K562 (cell line): Measurements from ENCODE around the gene ZNF501. TPM values are rescaled to one million over a fixed set of nuclear protein-coding genes. Genes with fewer than 3 reads are reported as not detected.
A peak's percentile ranks its signal among the peaks of the same experiment; 100 is the strongest.

Experiments used
- BDP1 ChIP-seq: IDR thresholded peaks from 3 replicates; pipeline ENCODE4 v1.6.1; 2011; ENCODE audit not compliant: insufficient read length, insufficient read depth
- CBFB ChIP-seq: sonication (generic); formaldehyde crosslinking; IDR thresholded peaks from 2 replicates; pipeline ENCODE4 v1.4.0; 2020; ENCODE audit warnings: mild to moderate bottlenecking, missing genetic modification reagents
- DNMT1 ChIP-seq: fragments of 450-650 bp; IDR thresholded peaks from 2 replicates; pipeline ENCODE4 v1.6.1; 2016; ENCODE audit warnings: antibody characterized with exemption, mild to moderate bottlenecking
- ELF2 ChIP-seq: fragments of 250-450 bp; sonication (Bioruptor Pico); IDR thresholded peaks from 2 replicates; pipeline ENCODE4 v1.5.0; 2021; ENCODE audit warnings: mild to moderate bottlenecking
- GABPA ChIP-seq: fragments of 200-800 bp; sonication (Bioruptor generic); conservative IDR thresholded peaks from 2 replicates; pipeline ENCODE4 v1.6.1; 2016; ENCODE audit warnings: low read depth, missing genetic modification characterization, missing compliant biosample characterization
- HLTF ChIP-seq: fragments of 450-650 bp; IDR thresholded peaks from 2 replicates; pipeline ENCODE4 v1.6.1; 2016
- NRF1 ChIP-seq, 2 experiments: fragments of 450-650 bp; IDR thresholded peaks in 1 of 2; conservative IDR thresholded peaks in 1 of 2; 2 replicates each; pipeline ENCODE4 v1.6.1; 2014; ENCODE audit warnings: mild to moderate bottlenecking in 2 of 2
- POLR2AphosphoS5 ChIP-seq: IDR thresholded peaks from 2 replicates; pipeline ENCODE4 v1.6.1; 2011; ENCODE audit warnings: mild to moderate bottlenecking, low read depth, low read length, moderate library complexity; ENCODE audit not compliant: control insufficient read depth, insufficient read depth
- SIN3A ChIP-seq, 2 experiments: fragments of 150-350 bp in 1 of 2; IDR thresholded peaks; 2 replicates each; pipeline ENCODE4 v1.6.1; 2011 to 2016; ENCODE audit warnings: borderline replicate concordance in 2 of 2, low read depth in 2 of 2, low read length in 2 of 2, mild to moderate bottlenecking in 2 of 2, moderate library complexity in 2 of 2; ENCODE audit not compliant: control insufficient read depth in 1 of 2
- ZBTB11 ChIP-seq, 3 experiments: fragments of 200-800 bp in 1 of 3; fragments of 250-450 bp in 1 of 3; fragments of 450-650 bp in 1 of 3; sonication (Bioruptor Pico) in 1 of 3; sonication (Bioruptor generic) in 1 of 3; formaldehyde crosslinking in 1 of 3; IDR thresholded peaks; 2 replicates each; pipeline versions ENCODE4 v1.6.1 to v1.8.0; 2016 to 2022; ENCODE audit warnings: mild to moderate bottlenecking in 2 of 3, missing genetic modification characterization in 2 of 3, missing compliant biosample characterization in 1 of 3, moderate library complexity in 1 of 3
- ZBTB33 ChIP-seq: sonication (generic); formaldehyde crosslinking; IDR thresholded peaks from 2 replicates; pipeline ENCODE4 v1.8.1; 2023; ENCODE audit warnings: mild to moderate bottlenecking, missing genetic modification reagents
- ZBTB8A ChIP-seq: fragments of 450-650 bp; IDR thresholded peaks from 2 replicates; pipeline ENCODE4 v1.6.1; 2018; ENCODE audit warnings: mild to moderate bottlenecking, moderate library complexity; ENCODE audit not compliant: partially characterized antibody
- ZNF133 ChIP-seq: fragments of 250-450 bp; sonication (Bioruptor Pico); IDR thresholded peaks from 2 replicates; pipeline ENCODE4 v1.4.0; 2020; ENCODE audit warnings: mild to moderate bottlenecking
- ZNF140 ChIP-seq: fragments of 250-450 bp; sonication (Bioruptor Pico); IDR thresholded peaks from 2 replicates; pipeline ENCODE4 v1.8.0; 2021; ENCODE audit warnings: moderate library complexity, mild to moderate bottlenecking, inconsistent platforms
- ZNF23 ChIP-seq: fragments of 250-450 bp; sonication (Bioruptor Pico); IDR thresholded peaks from 2 replicates; pipeline ENCODE4 v1.4.0; 2020; ENCODE audit warnings: mild to moderate bottlenecking
- polyA plus RNA-seq, 8 experiments: library from polyadenylated mRNA; depleted of rRNA in 4 of 8; stranded (reverse) in 5 of 8; unstranded in 3 of 8; fragments of >200 nt; fragmentation: Nextera tagmentation in 2 of 8; fragmentation: Illumina TruSeq in 1 of 8; extraction: Ambion mirVana in 2 of 8; extraction: Trizol in 1 of 8; gene quantifications; 2 replicates each; pipeline versions ENCODE4 v1.2.1 to v1.2.3, GENCODE V29; 2011 to 2014; ENCODE audit warnings: inconsistent platforms in 1 of 8, missing spikeins in 1 of 8
- total RNA-seq, 7 experiments: library from RNA; depleted of rRNA in 6 of 7; stranded (reverse); fragments of >200 nt in 6 of 7; fragmentation: Illumina TruSeq in 2 of 7; extraction: Trizol in 2 of 7; gene quantifications; 2 replicates each; pipeline versions ENCODE4 v1.2.1 to v1.2.3, GENCODE V29; 2011 to 2021; ENCODE audit warnings: low replicate concordance in 1 of 7
- TF ChIP-seq, protein P1 (sequence below): IDR thresholded peaks from 3 replicates; pipeline ENCODE4 v1.6.1; 2011; ENCODE audit warnings: borderline replicate concordance, mild to moderate bottlenecking, moderate library complexity; ENCODE audit not compliant: insufficient read length; ENCODE audit errors: extremely low read depth
- TF ChIP-seq, protein P2 (sequence below): IDR thresholded peaks from 3 replicates; pipeline ENCODE4 v1.6.1; 2011; ENCODE audit warnings: borderline replicate concordance, mild to moderate bottlenecking; ENCODE audit not compliant: insufficient read length, insufficient read depth

ZNF501 gene
- total and polyA plus RNA-seq, 9 of the 15 experiments (the other 6 are each of a cell fraction or from before 2014, with no cell fraction given) = 1.2 to 6.5 (median 3.7) TPM

GRCh38 chr3:44685128-44685800 is 44.2 kb upstream of the ZNF501 start (continued):
- TF ChIP-seq ZBTB33 (CRISPR knock-in tag) (peak; percentile 54; the same call in 1 of the 2 replicates), SIN3A (IDR thresholded peaks at IDR 0.05; ENCODE audit: borderline replicate concordance in 2 of 2, control insufficient read depth in 1 of 2, low read depth in 2 of 2, low read length in 2 of 2) (peak in 1 of 2 experiments; percentile 28; a peak in 1 of 4 replicates), ZNF23 (no peak), ZBTB11 (CRISPR knock-in tag; IDR thresholded peaks at IDR 0.05) (0 out of 6 replicates have a peak, but pooled peaks of 1 of the 3 experiments have one; percentile 23), GABPA (tag) (peak; percentile 75), CBFB (CRISPR knock-in tag) (no peak), ZBTB8A (no peak), BDP1 (no peak), HLTF (no peak), POLR2AphosphoS5 (no peak), ELF2 (CRISPR knock-in tag) (0 out of 2 replicates have a peak, but pooled peaks have one; percentile 35), DNMT1 (no peak), ZNF140 (CRISPR knock-in tag) (no peak), ZNF133 (CRISPR knock-in tag) (no peak), NRF1 (conservative IDR thresholded peaks at IDR 0.05 in 1 of 2, IDR thresholded peaks at IDR 0.05 in 1 of 2) (peak in 1 of 2 experiments; percentile 34; a peak in 1 of 4 replicates)
- TF ChIP-seq, protein P1, sequence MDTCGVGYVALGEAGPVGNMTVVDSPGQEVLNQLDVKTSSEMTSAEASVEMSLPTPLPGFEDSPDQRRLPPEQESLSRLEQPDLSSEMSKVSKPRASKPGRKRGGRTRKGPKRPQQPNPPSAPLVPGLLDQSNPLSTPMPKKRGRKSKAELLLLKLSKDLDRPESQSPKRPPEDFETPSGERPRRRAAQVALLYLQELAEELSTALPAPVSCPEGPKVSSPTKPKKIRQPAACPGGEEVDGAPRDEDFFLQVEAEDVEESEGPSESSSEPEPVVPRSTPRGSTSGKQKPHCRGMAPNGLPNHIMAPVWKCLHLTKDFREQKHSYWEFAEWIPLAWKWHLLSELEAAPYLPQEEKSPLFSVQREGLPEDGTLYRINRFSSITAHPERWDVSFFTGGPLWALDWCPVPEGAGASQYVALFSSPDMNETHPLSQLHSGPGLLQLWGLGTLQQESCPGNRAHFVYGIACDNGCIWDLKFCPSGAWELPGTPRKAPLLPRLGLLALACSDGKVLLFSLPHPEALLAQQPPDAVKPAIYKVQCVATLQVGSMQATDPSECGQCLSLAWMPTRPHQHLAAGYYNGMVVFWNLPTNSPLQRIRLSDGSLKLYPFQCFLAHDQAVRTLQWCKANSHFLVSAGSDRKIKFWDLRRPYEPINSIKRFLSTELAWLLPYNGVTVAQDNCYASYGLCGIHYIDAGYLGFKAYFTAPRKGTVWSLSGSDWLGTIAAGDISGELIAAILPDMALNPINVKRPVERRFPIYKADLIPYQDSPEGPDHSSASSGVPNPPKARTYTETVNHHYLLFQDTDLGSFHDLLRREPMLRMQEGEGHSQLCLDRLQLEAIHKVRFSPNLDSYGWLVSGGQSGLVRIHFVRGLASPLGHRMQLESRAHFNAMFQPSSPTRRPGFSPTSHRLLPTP = no peak
- TF ChIP-seq, protein P2, sequence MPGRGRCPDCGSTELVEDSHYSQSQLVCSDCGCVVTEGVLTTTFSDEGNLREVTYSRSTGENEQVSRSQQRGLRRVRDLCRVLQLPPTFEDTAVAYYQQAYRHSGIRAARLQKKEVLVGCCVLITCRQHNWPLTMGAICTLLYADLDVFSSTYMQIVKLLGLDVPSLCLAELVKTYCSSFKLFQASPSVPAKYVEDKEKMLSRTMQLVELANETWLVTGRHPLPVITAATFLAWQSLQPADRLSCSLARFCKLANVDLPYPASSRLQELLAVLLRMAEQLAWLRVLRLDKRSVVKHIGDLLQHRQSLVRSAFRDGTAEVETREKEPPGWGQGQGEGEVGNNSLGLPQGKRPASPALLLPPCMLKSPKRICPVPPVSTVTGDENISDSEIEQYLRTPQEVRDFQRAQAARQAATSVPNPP = no peak
